ENCODE results near the gene TREX2.

DNA sequence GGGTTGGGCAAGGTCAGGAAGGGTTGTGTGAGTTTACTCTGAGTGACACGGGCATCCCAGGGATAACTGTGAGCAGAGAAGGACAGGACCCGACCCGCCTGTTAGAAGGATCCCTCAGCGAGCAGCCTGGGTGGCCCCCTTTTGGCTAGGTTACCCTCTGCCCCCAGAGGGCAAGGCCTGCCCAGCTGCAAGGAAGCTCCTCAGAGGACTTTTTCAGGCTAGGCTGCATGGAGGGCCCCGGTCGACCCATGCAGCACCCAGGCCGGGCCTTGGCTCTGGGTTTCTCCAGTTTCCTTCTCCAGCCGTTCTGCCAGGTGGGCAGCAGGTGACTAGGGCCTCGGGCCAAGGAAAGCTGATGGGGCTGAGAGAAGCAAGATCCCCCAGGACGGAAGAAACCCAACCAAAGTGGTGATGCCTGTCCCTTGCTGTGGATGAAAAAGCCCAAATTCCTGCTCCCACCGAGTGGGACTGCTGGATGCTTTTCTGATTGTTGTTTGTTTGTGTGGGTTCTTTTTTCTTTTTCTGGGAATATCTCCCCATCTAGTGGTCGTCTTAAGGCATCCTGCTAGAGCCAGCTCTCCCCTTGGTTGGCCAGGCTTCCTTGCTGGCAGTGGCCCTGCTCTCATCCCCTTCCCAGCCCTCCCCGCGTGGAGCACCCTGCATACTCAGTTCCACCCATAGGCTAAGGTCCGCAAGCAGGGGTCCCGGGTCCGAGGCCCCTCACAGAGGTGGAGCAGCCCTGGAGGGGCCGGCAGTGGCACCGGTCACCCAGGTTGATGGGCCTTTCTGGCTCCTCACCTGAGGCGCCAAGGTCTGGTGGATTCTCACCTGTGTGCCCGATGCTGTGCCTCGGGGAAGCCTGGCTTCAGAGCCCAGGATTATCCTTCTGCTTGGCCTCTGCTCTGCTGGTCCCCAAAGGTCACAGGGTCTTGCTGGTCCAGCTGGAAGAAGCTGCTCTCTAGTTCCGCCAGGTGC, 32.8 kb downstream of the TREX2 start:
- TF ChIP-seq, protein P1, sequence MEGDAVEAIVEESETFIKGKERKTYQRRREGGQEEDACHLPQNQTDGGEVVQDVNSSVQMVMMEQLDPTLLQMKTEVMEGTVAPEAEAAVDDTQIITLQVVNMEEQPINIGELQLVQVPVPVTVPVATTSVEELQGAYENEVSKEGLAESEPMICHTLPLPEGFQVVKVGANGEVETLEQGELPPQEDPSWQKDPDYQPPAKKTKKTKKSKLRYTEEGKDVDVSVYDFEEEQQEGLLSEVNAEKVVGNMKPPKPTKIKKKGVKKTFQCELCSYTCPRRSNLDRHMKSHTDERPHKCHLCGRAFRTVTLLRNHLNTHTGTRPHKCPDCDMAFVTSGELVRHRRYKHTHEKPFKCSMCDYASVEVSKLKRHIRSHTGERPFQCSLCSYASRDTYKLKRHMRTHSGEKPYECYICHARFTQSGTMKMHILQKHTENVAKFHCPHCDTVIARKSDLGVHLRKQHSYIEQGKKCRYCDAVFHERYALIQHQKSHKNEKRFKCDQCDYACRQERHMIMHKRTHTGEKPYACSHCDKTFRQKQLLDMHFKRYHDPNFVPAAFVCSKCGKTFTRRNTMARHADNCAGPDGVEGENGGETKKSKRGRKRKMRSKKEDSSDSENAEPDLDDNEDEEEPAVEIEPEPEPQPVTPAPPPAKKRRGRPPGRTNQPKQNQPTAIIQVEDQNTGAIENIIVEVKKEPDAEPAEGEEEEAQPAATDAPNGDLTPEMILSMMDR (IDR thresholded peaks at IDR 0.05 in 4 of 5, conservative IDR thresholded peaks at IDR 0.05 in 1 of 5): no peak
- TF ChIP-seq POLR2A (IDR thresholded peaks at IDR 0.05): no peak
